Omental fat pad (tissue), 4 donors: ENCODE data around the gene ARHGEF16. TPM values are rescaled to one million over a fixed set of nuclear protein-coding genes. Genes with fewer than 3 reads are reported as not detected.

Experiments
- ATAC-seq: fragments of 150-250 bp; one replicate; pipeline ENCODE4 v1.9.1; 2016; ENCODE audit warnings: mild to moderate bottlenecking, moderate library complexity; ENCODE audit not compliant: low FRiP score
- DNase-seq: peaks from one replicate; pipeline ENCODE4 v3.0.0-alpha.2; 2019; ENCODE audit warnings: low spot score
- total RNA-seq, 4 donors: library from RNA; depleted of rRNA; stranded (reverse); fragments of >200 nt; gene quantifications; one replicate each; pipeline ENCODE4 v1.1.0, GENCODE V29; 2016
- TF ChIP-seq, protein P1 (sequence below), 3 donors: fragments of 450-650 bp; IDR thresholded peaks; one replicate each; pipeline ENCODE4 v1.5.1; 2016 to 2017; ENCODE audit warnings: antibody characterized with exemption in 3 of 3, mild to moderate bottlenecking in 3 of 3, moderate library complexity in 2 of 3

ARHGEF16 gene
- total RNA-seq, 4 donors from 2014 or later: 0.36 to 3.2 (median 1.9) TPM

DNA sequence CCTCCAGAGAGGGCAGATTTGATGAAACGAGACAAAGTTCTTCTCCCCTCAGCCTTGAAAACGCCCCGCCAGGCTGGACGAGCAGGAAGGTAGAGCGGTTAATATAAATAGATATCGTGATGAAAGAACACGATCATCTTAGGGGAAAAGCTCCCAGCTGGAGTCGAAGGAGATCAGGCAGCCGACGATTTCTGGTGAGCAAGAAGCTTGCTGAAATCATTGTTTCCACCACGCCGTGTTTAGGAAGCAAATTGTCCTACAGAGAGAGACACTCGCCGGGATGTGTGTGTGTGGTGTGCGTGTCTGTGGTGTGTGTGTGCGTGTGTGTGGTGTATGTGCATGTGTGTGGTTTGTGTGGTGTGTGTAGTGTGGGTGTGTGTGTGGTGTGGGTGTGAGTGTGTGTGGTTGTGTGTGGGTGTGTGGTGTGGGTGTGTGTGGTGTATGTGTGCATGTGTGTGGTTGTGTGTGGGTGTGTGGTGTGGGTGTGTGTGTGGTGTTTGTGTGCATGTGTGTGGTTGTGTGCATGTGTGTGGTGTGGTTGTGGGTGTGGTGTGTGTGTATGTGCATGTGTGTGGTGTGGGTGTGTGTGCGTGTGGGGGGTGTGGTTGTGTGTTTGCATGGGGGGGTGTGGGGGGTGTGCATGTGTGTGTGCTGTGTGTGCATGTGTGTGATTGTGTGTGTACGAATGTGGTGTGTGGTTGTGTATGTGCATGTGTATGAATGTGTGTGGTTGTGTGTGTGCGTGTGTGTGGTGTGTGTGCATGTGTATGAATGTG lies 44.9 kb upstream of the ARHGEF16 start:
- TF ChIP-seq, protein P1, sequence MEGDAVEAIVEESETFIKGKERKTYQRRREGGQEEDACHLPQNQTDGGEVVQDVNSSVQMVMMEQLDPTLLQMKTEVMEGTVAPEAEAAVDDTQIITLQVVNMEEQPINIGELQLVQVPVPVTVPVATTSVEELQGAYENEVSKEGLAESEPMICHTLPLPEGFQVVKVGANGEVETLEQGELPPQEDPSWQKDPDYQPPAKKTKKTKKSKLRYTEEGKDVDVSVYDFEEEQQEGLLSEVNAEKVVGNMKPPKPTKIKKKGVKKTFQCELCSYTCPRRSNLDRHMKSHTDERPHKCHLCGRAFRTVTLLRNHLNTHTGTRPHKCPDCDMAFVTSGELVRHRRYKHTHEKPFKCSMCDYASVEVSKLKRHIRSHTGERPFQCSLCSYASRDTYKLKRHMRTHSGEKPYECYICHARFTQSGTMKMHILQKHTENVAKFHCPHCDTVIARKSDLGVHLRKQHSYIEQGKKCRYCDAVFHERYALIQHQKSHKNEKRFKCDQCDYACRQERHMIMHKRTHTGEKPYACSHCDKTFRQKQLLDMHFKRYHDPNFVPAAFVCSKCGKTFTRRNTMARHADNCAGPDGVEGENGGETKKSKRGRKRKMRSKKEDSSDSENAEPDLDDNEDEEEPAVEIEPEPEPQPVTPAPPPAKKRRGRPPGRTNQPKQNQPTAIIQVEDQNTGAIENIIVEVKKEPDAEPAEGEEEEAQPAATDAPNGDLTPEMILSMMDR (IDR thresholded peaks at IDR 0.05): no peak
- no peak for DNase-seq

DNA sequence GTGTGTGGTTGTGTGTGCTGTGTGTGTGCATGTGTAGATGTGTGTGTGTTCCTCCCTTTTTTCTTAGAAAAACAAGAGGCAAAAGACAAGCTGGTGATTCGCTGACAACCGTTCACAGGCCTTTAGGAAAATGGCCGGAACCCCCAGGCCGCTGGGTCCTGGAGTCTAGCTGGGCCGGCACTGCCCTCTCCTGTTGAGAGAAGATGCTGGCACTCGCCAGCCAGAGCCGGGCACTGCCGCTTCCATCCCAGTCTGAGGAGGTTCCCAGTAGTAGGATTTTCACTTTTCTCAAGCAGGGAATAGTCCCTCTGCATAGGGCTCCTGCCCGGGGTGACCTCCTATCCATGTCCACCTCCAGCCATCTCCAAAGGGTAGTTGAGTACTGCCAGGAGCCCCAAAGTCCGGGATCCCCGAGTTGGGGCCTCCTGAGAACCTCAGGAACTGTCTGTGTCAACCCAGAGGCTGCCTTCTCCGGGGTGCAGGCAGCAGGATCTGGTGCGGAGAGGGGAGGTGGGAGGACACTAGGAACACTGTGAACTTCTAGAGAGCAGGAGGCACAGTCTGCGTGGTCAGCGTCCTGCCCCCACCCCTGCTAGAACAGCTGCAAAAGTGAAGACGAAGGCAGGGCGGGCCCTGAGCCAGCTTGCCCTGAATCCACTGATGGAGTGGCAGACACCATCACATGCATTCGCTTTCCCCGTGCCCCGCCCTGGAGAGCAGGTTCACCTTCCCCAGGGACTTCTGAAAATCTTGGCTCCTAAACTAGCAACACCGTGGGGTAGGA lies 44.1 kb upstream of the ARHGEF16 start:
- ATAC-seq: no peak
- no peak for DNase-seq
- TF ChIP-seq, protein P1 (IDR thresholded peaks at IDR 0.05): no peak

More for the DNA sequence above, 44.9 kb upstream of the ARHGEF16 start:
- ATAC-seq: no peak

DNA sequence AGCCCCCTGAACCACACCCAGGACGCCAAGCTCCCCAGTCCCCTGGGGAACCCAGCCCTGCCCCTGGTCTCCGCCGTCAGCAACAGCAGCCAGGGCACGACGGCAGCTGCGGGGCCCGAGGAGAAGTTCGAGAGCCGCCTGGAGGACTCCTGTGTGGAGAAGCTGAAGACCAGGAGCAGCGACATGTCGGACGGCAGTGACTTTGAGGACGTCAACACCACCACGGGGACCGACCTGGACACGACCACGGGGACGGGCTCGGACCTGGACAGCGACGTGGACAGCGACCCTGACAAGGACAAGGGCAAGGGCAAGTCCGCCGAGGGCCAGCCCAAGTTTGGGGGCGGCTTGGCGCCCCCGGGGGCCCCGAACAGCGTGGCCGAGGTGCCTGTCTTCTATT lies 42.7 kb upstream of the ARHGEF16 start:
- ATAC-seq: no peak
- TF ChIP-seq, protein P1 (IDR thresholded peaks at IDR 0.05): no peak
- no peak for DNase-seq

DNA sequence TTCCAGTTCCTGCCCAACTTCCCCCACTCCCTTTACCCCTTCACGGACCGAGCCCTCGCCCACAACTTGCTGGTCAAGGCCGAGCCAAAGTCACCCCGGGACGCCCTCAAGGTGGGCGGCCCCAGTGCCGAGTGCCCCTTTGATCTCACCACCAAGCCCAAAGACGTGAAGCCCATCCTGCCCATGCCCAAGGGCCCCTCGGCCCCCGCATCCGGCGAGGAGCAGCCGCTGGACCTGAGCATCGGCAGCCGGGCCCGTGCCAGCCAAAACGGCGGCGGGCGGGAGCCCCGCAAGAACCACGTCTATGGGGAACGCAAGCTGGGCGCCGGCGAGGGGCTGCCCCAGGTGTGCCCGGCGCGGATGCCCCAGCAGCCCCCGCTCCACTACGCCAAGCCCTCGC lies 42.1 kb upstream of the ARHGEF16 start:
- no peak for ATAC-seq
- DNase-seq: no peak
- TF ChIP-seq, protein P1 (IDR thresholded peaks at IDR 0.05): no peak

DNA sequence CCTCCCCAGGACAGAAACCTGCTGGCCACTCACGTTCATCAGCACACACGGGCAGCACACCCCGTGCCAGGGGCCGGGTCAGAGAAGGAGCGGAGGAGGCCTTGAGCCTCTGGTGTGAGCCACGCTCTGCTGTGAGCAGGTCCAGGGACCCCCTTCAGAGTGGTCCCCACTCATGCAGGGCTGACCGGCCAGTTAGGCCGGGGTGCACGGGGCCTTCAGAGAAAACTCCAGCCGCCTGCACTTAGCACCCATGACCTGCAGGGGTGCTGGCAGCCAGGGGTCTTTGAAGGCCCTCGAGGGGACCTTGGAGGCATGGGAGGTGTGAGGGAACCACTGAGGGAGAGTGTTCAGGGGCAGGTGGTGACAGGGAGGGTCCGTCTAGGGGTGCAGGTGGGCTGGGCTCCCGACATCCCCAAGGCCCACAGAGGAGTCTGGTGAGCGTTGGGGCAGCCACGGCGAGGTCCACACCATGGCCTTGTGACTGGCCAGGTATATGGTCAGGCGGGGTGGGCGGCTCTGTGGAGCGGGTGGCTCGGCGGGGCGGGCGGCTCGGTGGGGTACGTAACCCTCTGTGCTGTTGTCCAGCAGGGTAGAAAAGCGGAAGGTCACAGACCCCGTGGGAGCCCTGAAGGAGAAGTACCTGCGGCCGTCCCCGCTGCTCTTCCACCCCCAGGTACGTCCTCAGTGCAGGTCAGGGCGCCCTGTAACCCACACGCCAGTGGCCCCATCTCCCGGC lies 40.3 kb upstream of the ARHGEF16 start:
- no peak for DNase-seq
- no peak for ATAC-seq
- TF ChIP-seq, protein P1 (IDR thresholded peaks at IDR 0.05): no peak

DNA sequence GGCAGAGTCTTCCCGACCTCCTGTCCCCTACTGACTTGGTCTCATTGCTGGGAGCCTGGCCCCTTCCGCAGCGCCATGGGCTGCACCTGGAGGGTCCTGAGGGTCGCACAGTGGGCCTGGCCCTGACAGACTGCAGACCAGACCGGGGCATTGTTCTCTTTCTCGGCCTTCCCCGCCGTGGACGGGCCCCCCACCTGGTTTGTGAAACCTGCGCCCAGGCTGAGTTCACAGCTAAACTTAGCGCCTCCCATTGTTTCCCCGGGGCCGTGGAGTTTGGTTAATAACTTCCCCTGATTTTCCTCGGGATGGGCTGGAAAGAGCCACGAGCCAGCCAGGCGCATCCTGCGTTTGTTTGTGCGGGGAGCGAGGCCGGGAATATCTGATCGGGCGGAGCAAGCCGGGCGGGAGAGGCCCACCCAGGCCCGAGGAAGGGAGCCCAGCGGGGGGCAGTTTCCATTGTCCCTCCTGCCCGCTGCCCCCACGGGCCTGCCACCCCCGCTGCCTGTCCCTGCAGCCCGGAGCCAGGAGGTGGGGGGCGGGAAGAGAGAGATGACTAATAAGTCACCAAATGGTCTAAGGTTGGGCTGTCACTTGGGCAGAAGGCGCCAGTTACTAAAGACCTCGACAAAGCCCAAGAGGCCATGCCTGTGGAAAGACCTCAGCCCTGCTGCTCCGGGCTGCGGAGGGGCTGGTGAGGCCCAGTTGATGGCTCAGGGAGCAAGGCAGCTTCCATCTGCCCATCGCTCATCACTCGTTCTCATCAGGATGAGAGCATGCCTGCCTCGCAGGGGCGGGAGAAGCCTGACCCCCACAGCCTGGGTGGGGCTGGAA lies 39.0 kb upstream of the ARHGEF16 start:
- DNase-seq (no peak), ATAC-seq (no peak)
- TF ChIP-seq, protein P1 (IDR thresholded peaks at IDR 0.05): no peak
